ENCODE data around the gene ADPRHL1. TPM values are rescaled to one million over a fixed set of nuclear protein-coding genes. Genes with fewer than 3 reads are reported as not detected.

ADPRHL1 gene
- total RNA-seq, 1 donor from 2014 or later = 484 TPM

- Histone ChIP-seq H3K4me3 (no peak overlapping the region), H3K4me1 (peaks cover 7% of the 10 kb centered on the region), H3K36me3 (peaks cover 39% of the 10 kb centered on the region), H3K27me3 (ENCODE audit: low read depth) (peaks cover 6% of the 10 kb centered on the region), H3K9me3 (replicated peaks) (no peaks in the 10 kb centered on the region), H3K27ac (replicated peaks) (no peak overlapping the region)
- no peak for DNase-seq
- intact Hi-C loops (cut with micrococcal nuclease) = no loop called here
- no peak for TF ChIP-seq CTCF (IDR thresholded peaks at IDR 0.05; ENCODE audit: borderline replicate concordance)
Measured at GRCh38 chr13:113419531-113420193, 33.6 kb downstream of the ADPRHL1 start.

DNA sequence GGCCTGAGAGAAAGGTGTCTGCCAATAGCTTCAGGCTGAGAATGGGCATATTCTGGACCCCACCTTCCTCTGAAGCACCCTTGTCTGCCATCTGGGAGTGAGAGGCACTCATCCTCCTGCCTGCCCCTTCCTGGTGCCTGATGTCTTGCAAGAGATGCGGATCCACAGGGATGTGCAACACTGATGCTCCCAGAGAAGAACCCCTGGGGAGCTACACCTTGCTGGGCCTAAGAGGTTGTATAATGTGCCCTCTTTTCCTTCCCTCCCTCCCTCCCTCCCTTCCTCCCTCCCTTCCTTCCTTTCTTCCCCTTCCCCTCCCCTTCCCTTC is 34.6 kb downstream of the ADPRHL1 start:
- no peak for TF ChIP-seq CTCF (IDR thresholded peaks at IDR 0.05; ENCODE audit: borderline replicate concordance)
- no peak for DNase-seq
- Histone ChIP-seq H3K4me3 (no peak overlapping the region), H3K4me1 (peaks cover 17% of the 10 kb centered on the region), H3K27ac (replicated peaks) (peak overlapping the region; percentile 42), H3K9me3 (replicated peaks) (no peaks in the 10 kb centered on the region), H3K36me3 (peaks cover 33% of the 10 kb centered on the region), H3K27me3 (ENCODE audit: low read depth) (peaks cover 6% of the 10 kb centered on the region)
- intact Hi-C loops (cut with micrococcal nuclease) = no loop called here

GRCh38 chr13:113417836-113418721 is 35.2 kb downstream of the ADPRHL1 start:
- Histone ChIP-seq H3K36me3 (peaks cover 28% of the 10 kb centered on the region), H3K27me3 (ENCODE audit: low read depth) (peaks cover 6% of the 10 kb centered on the region), H3K4me1 (peaks cover 21% of the 10 kb centered on the region), H3K9me3 (replicated peaks) (no peaks in the 10 kb centered on the region), H3K4me3 (no peak overlapping the region), H3K27ac (replicated peaks) (peak overlapping the region; percentile 93)
- TF ChIP-seq CTCF (IDR thresholded peaks at IDR 0.05; ENCODE audit: borderline replicate concordance) = no peak
- DNase-seq = no peak
- intact Hi-C loops (cut with micrococcal nuclease) = no loop called here

GRCh38 chr13:113417008-113417751 is 36.1 kb downstream of the ADPRHL1 start:
- Histone ChIP-seq H3K4me3 (no peak overlapping the region), H3K4me1 (peaks cover 22% of the 10 kb centered on the region), H3K27me3 (ENCODE audit: low read depth) (peaks cover 6% of the 10 kb centered on the region), H3K27ac (replicated peaks) (peak overlapping the region; percentile 93), H3K9me3 (replicated peaks) (no peaks in the 10 kb centered on the region), H3K36me3 (peaks cover 19% of the 10 kb centered on the region)
- intact Hi-C loops (cut with micrococcal nuclease) = no loop called here
- TF ChIP-seq CTCF (IDR thresholded peaks at IDR 0.05; ENCODE audit: borderline replicate concordance) = no peak
- no peak for DNase-seq

DNA sequence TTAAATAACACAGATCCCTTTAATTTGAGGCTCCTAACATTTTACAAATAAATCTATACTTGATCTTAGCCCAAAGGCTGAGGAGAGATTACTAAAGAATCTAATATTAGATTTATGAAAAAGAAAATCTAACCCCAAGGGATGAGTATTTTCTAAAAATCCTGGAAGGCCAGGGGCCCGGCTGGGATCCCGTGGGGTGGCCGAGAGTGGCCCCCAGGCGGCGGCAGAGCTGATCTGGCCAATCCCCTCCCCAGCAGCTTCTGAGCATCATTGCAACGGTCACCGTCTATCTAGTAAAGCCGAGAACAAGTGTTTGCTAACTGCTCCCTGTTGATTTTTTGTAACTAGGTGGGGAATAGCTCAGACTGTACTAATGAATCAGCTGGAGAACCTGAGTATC is 37.5 kb downstream of the ADPRHL1 start:
- H3K4me1 ChIP-seq = peaks cover 31% of the 10 kb centered on the region
- no peak overlapping the region for H3K4me3 ChIP-seq
- TF ChIP-seq CTCF (IDR thresholded peaks at IDR 0.05; ENCODE audit: borderline replicate concordance) = no peak
- DNase-seq = no peak
- H3K36me3 ChIP-seq = peaks cover 12% of the 10 kb centered on the region
- intact Hi-C loops (cut with micrococcal nuclease) = no loop called here
- peak overlapping the region; percentile 93 for H3K27ac ChIP-seq (replicated peaks)
- H3K27me3 ChIP-seq (ENCODE audit: low read depth) = peaks cover 6% of the 10 kb centered on the region
- H3K9me3 ChIP-seq (replicated peaks) = no peaks in the 10 kb centered on the region
